Natural killer cell (primary cell): ENCODE measurements around the gene DCDC1. TPM values are rescaled to one million over a fixed set of nuclear protein-coding genes. Genes with fewer than 3 reads are reported as not detected.

Source experiments
- ATAC-seq, 3 donors: fragments of 150-1000 bp in 2 of 3; fragments of 200-7000 bp in 1 of 3; cut with Tn5 transposase; 1 replicate in 1 of 3; 2 replicates in 2 of 3; pipeline ENCODE4 v1.10.0; 2021; ENCODE audit warnings: mild to moderate bottlenecking in 2 of 3, moderate library complexity in 2 of 3
- DNase-seq, 2 donors: peaks; one replicate each; pipeline versions ENCODE4 v3.0.0 to v3.0.0-alpha.2; 2013 to 2021; ENCODE audit warnings: mixed read lengths in 1 of 2
- H3K27ac ChIP-seq: one replicate; pipeline ENCODE4 v1.5.1; 2013; ENCODE audit warnings: mild to moderate bottlenecking, low read length
- H3K27me3 ChIP-seq: one replicate; pipeline ENCODE4 v1.6.1; 2013; ENCODE audit warnings: low read length; ENCODE audit not compliant: control insufficient read depth, insufficient read depth
- H3K36me3 ChIP-seq: one replicate; pipeline ENCODE4 v1.6.1; 2013; ENCODE audit warnings: low read length; ENCODE audit not compliant: control insufficient read depth, insufficient read depth
- H3K4me1 ChIP-seq: one replicate; pipeline ENCODE4 v1.6.1; 2013; ENCODE audit warnings: low read length; ENCODE audit not compliant: control insufficient read depth, insufficient read depth
- H3K4me3 ChIP-seq: one replicate; pipeline ENCODE4 v1.5.1; 2013; ENCODE audit warnings: low read length
- H3K9me3 ChIP-seq: one replicate; pipeline ENCODE4 v1.6.1; 2013; ENCODE audit warnings: low read length; ENCODE audit not compliant: control insufficient read depth, insufficient read depth
- H3K27ac Mint-ChIP-seq, 2 donors: one replicate each; pipeline ENCODE4 v1.8.0; 2022; ENCODE audit warnings: mild to moderate bottlenecking in 2 of 2, mixed read lengths in 2 of 2, moderate library complexity in 1 of 2
- H3K27me3 Mint-ChIP-seq, 2 donors: one replicate each; pipeline ENCODE4 v1.8.0; 2022; ENCODE audit warnings: low read depth in 2 of 2, mixed read lengths in 2 of 2
- H3K36me3 Mint-ChIP-seq: one replicate; pipeline ENCODE4 v1.8.0; 2022; ENCODE audit warnings: mixed read lengths
- H3K4me1 Mint-ChIP-seq, 2 donors: one replicate each; pipeline ENCODE4 v1.8.0; 2022; ENCODE audit warnings: mixed read lengths in 2 of 2
- H3K4me3 Mint-ChIP-seq: one replicate; pipeline ENCODE4 v1.8.0; 2022; ENCODE audit warnings: mild to moderate bottlenecking, moderate library complexity, mixed read lengths
- H3K9me3 Mint-ChIP-seq, 2 donors: one replicate each; pipeline ENCODE4 v1.8.0; 2022; ENCODE audit warnings: mixed read lengths in 2 of 2
- CTCF ChIP-seq: fragments of 200-600 bp; IDR thresholded peaks from one replicate; pipeline ENCODE4 v1.8.0; 2022; ENCODE audit warnings: antibody characterized with exemption
- WGBS: methylation state at CpG from one replicate; pipeline ENCODE4 v1.1.7; 2013; ENCODE audit warnings: missing lambda C conversion rate; ENCODE audit not compliant: insufficient coverage; 5-methylcytosine and 5-hydroxymethylcytosine counted together
- intact Hi-C: fragments of 100-400 bp; cut with micrococcal nuclease; formaldehyde crosslinking; loops from one replicate; pipeline ENCODE4 v1.14.2; 2022
- total RNA-seq, 4 donors: library from RNA; stranded (reverse); fragments of 120-200 nt in 1 of 4; gene quantifications; one replicate each; pipeline versions ENCODE4 v1.2.3 to v1.2.4, GENCODE V29; 2013 to 2022

The DCDC1 gene
- total RNA-seq, 3 donors from 2014 or later (not counting 1 experiment from before 2014, with no cell fraction given), result not detected

- TF ChIP-seq CTCF, result no peak
- H3K9me3 ChIP-seq, result no peaks in the 10 kb centered on the region
- 95% methylated on average over 2 of the region's 2 CpGs for WGBS
- H3K4me1 ChIP-seq, result no peaks in the 10 kb centered on the region
- no peak overlapping the region for H3K27ac ChIP-seq
- H3K36me3 ChIP-seq, result no peaks in the 10 kb centered on the region
- intact Hi-C loops, result no loop called here
- H3K27ac Mint-ChIP-seq, result no peak overlapping the region
- DNase-seq (no peak), ATAC-seq (no peak)
- H3K4me3 ChIP-seq, result no peak overlapping the region
- H3K27me3 ChIP-seq, result no peaks in the 10 kb centered on the region
- no peaks in the 10 kb centered on the region for H3K27me3 Mint-ChIP-seq
- peaks cover 14% of the 10 kb centered on the region for H3K36me3 Mint-ChIP-seq
- peaks cover 0 to 2% of the 10 kb centered on the region in 2 donors for H3K9me3 Mint-ChIP-seq
- no peak overlapping the region for H3K4me3 Mint-ChIP-seq
- H3K4me1 Mint-ChIP-seq, result peaks cover 0 to 8% of the 10 kb centered on the region in 2 donors
Measured at GRCh38 chr11:31408201-31408600, 38.7 kb upstream of the DCDC1 start.

GRCh38 chr11:31404614-31405013 lies 35.1 kb upstream of the DCDC1 start:
- Mint-ChIP-seq H3K9me3 (no peaks in the 10 kb centered on the region), H3K4me3 (no peak overlapping the region), H3K4me1 (peaks cover 0 to 11% of the 10 kb centered on the region in 2 donors), H3K27me3 (no peaks in the 10 kb centered on the region), H3K27ac (no peak overlapping the region), H3K36me3 (no peaks in the 10 kb centered on the region)
- intact Hi-C loops, result no loop called here
- no peak for DNase-seq
- Histone ChIP-seq H3K27me3 (no peaks in the 10 kb centered on the region), H3K36me3 (no peaks in the 10 kb centered on the region), H3K4me3 (no peak overlapping the region), H3K4me1 (no peaks in the 10 kb centered on the region), H3K27ac (no peak overlapping the region), H3K9me3 (no peaks in the 10 kb centered on the region)
- TF ChIP-seq CTCF, result no peak
- ATAC-seq, result no peak

GRCh38 chr11:31397239-31397834 lies 27.8 kb upstream of the DCDC1 start:
- H3K27ac Mint-ChIP-seq, result no peak overlapping the region
- Histone ChIP-seq H3K4me1 (no peaks in the 10 kb centered on the region), H3K27me3 (no peaks in the 10 kb centered on the region), H3K27ac (no peak overlapping the region), H3K4me3 (no peak overlapping the region), H3K9me3 (no peaks in the 10 kb centered on the region), H3K36me3 (no peaks in the 10 kb centered on the region)
- peak; percentile 62 for TF ChIP-seq CTCF
- no peaks in the 10 kb centered on the region for H3K4me1 Mint-ChIP-seq
- H3K36me3 Mint-ChIP-seq, result no peaks in the 10 kb centered on the region
- H3K4me3 Mint-ChIP-seq, result no peak overlapping the region
- 90% methylated on average over 2 of the region's 5 CpGs for WGBS
- intact Hi-C loops, result loop anchor here (1.0 to 5.0 kb wide), 3 partner anchors 561 to 780 kb away; no protein-coding TSS in a partner anchor
- no peaks in the 10 kb centered on the region for H3K9me3 Mint-ChIP-seq
- H3K27me3 Mint-ChIP-seq, result no peaks in the 10 kb centered on the region
- ATAC-seq (peak in 1 of 3 donors; percentile 53), DNase-seq (peak in 1 of 2 donors; percentile 45)

GRCh38 chr11:31387379-31387778 lies 17.8 kb upstream of the DCDC1 start:
- H3K9me3 ChIP-seq, result no peaks in the 10 kb centered on the region
- no peak overlapping the region for H3K27ac Mint-ChIP-seq
- no peak for ATAC-seq
- no peaks in the 10 kb centered on the region for H3K36me3 ChIP-seq
- intact Hi-C loops, result no loop called here
- DNase-seq, result no peak
- H3K27me3 ChIP-seq, result no peaks in the 10 kb centered on the region
- no peaks in the 10 kb centered on the region for H3K9me3 Mint-ChIP-seq
- H3K36me3 Mint-ChIP-seq, result peaks cover 8% of the 10 kb centered on the region
- no peak overlapping the region for H3K27ac ChIP-seq
- H3K4me3 Mint-ChIP-seq, result no peak overlapping the region
- no peak for TF ChIP-seq CTCF
- H3K4me3 ChIP-seq, result no peak overlapping the region
- H3K4me1 Mint-ChIP-seq, result peaks cover 16 to 21% of the 10 kb centered on the region in 2 donors
- H3K27me3 Mint-ChIP-seq, result no peaks in the 10 kb centered on the region
- H3K4me1 ChIP-seq, result no peaks in the 10 kb centered on the region
- 100% methylated on average over 1 of the region's 2 CpGs for WGBS
